Measurements from ENCODE around the gene GPR137B.

GRCh38 chr1:236247286-236247685 lies 104.9 kb downstream of the GPR137B start:
- TF ChIP-seq POLR2A (IDR thresholded peaks at IDR 0.05; ENCODE audit: insufficient read depth in 1 of 2, low read depth in 2 of 2, low read length in 2 of 2) (no peak), FOXM1 (CRISPR knock-in tag; IDR thresholded peaks at IDR 0.05) (no peak), GATA4 (IDR thresholded peaks at IDR 0.05; ENCODE audit: borderline replicate concordance, low read depth) (no peak), SIN3A (IDR thresholded peaks at IDR 0.05; ENCODE audit: borderline replicate concordance, low read depth, low read length) (no peak), GABPB1 (CRISPR knock-in tag; IDR thresholded peaks at IDR 0.05) (no peak), ZNF629 (CRISPR knock-in tag; conservative IDR thresholded peaks at IDR 0.05) (no peak), ZNF678 (CRISPR knock-in tag; IDR thresholded peaks at IDR 0.05) (no peak), ARNT (IDR thresholded peaks at IDR 0.05) (no peak), JUND (CRISPR knock-in tag; IDR thresholded peaks at IDR 0.05) (no peak), FOXK2 (IDR thresholded peaks at IDR 0.05) (no peak), ZFYVE20 (CRISPR knock-in tag; IDR thresholded peaks at IDR 0.05; ENCODE audit: borderline replicate concordance, low read depth) (no peak), IKZF1 (IDR thresholded peaks at IDR 0.05) (no peak)
- TF ChIP-seq, protein P1, sequence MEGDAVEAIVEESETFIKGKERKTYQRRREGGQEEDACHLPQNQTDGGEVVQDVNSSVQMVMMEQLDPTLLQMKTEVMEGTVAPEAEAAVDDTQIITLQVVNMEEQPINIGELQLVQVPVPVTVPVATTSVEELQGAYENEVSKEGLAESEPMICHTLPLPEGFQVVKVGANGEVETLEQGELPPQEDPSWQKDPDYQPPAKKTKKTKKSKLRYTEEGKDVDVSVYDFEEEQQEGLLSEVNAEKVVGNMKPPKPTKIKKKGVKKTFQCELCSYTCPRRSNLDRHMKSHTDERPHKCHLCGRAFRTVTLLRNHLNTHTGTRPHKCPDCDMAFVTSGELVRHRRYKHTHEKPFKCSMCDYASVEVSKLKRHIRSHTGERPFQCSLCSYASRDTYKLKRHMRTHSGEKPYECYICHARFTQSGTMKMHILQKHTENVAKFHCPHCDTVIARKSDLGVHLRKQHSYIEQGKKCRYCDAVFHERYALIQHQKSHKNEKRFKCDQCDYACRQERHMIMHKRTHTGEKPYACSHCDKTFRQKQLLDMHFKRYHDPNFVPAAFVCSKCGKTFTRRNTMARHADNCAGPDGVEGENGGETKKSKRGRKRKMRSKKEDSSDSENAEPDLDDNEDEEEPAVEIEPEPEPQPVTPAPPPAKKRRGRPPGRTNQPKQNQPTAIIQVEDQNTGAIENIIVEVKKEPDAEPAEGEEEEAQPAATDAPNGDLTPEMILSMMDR (CRISPR knock-in tag; IDR thresholded peaks at IDR 0.05) = no peak

Data from HepG2 (cell line).